H1 (cell line): ENCODE measurements around the gene TTC32. TPM values are rescaled to one million over a fixed set of nuclear protein-coding genes. Genes with fewer than 3 reads are reported as not detected.

Experiments used
- SUZ12 ChIP-seq: fragments of 200-600 bp; sonication (generic); IDR thresholded peaks from 2 replicates; pipeline ENCODE4 v1.6.1; 2012; ENCODE audit warnings: mild to moderate bottlenecking, inconsistent platforms, low read length, moderate library complexity, mixed read lengths
- USF2 ChIP-seq: IDR thresholded peaks from 2 replicates; pipeline ENCODE4 v1.6.1; 2011; ENCODE audit warnings: low read length, improper control_type of control experiment
- polyA plus RNA-seq, 7 experiments: library from polyadenylated mRNA; depleted of rRNA in 3 of 7; stranded (reverse) in 5 of 7; unstranded in 2 of 7; fragments of >200 nt in 5 of 7; fragments of 200-250 nt in 2 of 7; gene quantifications; 1 replicate in 5 of 7; 2 replicates in 1 of 7; 4 replicates in 1 of 7; pipeline versions ENCODE4 v1.2.1 to v1.2.3, GENCODE V29; 2011 to 2013; ENCODE audit warnings: missing spikeins in 2 of 7, mixed read lengths in 2 of 7
- total RNA-seq: library from RNA; stranded (reverse); fragmentation: NEBNext Ultra II Directional; extraction: Animal tissue kit (Norgen Biotek cat#: 25700); gene quantifications from 2 replicates; pipeline ENCODE4 v1.2.1, GENCODE V29; 2021

TTC32 gene
- total and polyA plus RNA-seq, 2 of the 8 experiments (the other 6 are each of a cell fraction or from before 2014, with no cell fraction given): 6.8 to 8.7 TPM

- no peak for TF ChIP-seq SUZ12
- TF ChIP-seq USF2: no peak
Measured at GRCh38 chr2:19890104-19890503, 11.7 kb downstream of the TTC32 start (continued).
